HG03565 (cell line): Measurements from ENCODE around the gene SURF4.
A peak's percentile ranks its signal among the peaks of the same experiment; 100 is the strongest.

ENCODE experiments used
- ATAC-seq: cut with Tn5 transposase; IDR thresholded peaks from one replicate; pipeline ENCODE4 v1.9.1; 2021; ENCODE audit warnings: mild to moderate bottlenecking, moderate library complexity; ENCODE audit not compliant: unreplicated experiment

SURF4 gene

DNA sequence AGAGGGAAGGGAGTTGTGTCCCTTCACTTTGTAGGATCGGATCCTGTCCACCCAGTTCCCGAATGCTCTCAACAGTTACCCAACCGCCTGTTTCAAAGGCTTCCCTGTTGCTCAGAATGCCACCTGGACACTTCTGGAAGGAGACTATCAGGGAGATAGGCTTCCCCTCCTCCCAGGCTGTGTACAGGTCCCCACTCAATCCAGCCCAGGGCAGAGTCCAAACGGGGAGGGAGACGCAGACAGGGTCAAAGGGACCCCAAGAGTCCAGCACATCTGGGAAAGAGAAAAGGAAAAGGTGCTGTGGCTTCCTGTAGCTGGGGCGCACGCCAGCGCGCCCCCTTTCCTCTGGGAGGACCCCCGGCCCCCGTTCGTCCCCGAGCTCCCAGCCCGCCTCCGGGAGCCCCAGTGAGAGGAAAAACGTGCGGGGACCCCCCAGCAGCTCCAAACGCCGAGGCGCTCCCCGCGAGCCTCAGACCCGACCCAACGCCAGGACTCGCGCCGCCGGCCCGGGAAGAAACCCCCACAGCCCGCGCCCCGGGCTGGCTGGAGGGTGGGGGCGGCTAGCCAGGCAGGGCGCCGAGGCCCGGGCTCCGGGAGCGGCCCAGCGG is 640 bp downstream of the SURF4 start:
- peak; percentile 5 for ATAC-seq

GRCh38 chr9:133374612-133375115 is 1.2 kb downstream of the SURF4 start:
- ATAC-seq, result no peak

GRCh38 chr9:133372144-133372543 is 3.7 kb downstream of the SURF4 start:
- ATAC-seq, result no peak

DNA sequence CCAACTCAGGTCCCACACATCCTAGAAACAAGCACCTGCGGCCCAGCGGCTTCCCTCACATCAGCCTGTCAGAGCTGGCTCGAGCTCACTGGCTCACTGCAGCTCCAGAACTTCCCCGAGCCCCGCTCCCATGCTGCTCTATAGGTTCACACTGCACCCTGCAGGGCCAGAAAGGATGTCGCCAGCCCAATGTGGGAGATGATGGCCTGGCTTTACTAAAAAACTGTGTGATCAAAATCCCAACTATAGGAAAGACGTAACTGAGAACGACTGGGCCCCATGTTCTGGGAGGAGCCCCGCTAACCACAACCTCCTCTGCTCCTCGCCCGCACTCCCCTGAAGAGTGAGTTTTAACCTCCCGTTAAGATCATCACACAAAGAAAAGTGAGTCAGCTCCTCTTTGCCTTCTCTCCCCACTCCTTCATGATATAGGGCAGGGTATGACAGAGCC is 4.6 kb downstream of the SURF4 start:
- ATAC-seq, result no peak

- ATAC-seq, result no peak
Observed at GRCh38 chr9:133370685-133371084, 5.2 kb downstream of the SURF4 start.

DNA sequence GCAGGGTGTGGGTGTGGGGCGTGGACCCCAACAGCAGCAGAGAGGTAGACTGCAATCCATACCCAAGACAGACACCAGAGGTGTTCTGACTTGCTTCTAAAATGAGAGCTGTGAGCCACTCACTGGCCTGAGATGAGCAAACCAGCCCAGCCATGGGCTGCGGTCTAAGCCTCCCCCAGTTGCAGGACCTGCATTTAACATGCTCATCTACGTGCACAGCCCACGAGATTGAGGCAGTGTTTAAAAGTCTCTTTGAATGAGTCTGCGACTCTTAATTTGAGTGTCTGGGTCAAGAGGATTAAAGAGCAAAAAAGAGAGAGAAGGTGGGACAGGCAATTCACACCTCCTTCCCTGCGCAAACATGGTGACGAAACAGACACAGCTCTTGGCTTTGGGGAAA is 5.9 kb downstream of the SURF4 start:
- ATAC-seq, result no peak

DNA sequence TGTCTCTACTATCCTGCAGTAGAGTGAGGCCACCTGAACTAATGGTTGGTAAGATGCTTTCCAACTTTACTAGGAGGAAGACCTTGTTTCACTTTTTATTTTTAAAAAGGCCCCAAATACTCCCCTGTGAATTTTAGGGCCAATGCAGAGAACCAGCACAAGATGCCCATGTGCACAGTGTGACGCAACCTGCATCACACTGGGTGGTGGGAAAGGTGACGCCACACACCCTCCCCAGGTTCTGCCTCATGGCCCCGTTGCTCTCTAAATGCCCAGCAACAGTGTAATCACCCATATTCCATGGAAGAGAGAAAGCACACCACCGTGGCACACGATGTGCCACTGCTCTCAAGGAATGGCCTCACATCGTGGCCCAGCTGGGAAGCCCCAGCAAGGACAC is 6.4 kb downstream of the SURF4 start:
- ATAC-seq, result no peak

- no peak for ATAC-seq
Observed at GRCh38 chr9:133368249-133368881, 7.5 kb downstream of the SURF4 start.

DNA sequence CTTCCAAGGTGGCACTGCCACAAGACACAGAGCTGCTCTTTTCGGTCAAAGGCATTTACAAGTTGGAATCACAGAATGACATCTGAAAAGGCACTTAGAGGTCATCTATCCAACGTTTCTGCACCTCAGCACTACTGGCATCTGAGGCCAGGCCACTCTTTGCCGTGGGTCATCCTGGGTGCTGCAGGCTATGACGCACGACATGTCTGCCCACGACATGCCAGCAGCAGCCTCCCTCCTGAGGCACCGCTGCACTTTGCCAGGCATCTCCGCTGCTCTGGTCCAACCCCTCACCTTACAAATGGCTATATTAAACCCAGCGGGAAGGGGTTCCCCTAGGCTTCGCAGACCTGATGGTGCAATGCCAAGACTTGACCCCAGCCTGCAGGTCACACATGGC is 8.1 kb downstream of the SURF4 start:
- no peak for ATAC-seq

GRCh38 chr9:133367221-133367620 is 8.6 kb downstream of the SURF4 start:
- ATAC-seq, result no peak

GRCh38 chr9:133366435-133366834 is 9.4 kb downstream of the SURF4 start:
- no peak for ATAC-seq

- ATAC-seq, result no peak
Observed at GRCh38 chr9:133362359-133363044, 13.4 kb downstream of the SURF4 start.

DNA sequence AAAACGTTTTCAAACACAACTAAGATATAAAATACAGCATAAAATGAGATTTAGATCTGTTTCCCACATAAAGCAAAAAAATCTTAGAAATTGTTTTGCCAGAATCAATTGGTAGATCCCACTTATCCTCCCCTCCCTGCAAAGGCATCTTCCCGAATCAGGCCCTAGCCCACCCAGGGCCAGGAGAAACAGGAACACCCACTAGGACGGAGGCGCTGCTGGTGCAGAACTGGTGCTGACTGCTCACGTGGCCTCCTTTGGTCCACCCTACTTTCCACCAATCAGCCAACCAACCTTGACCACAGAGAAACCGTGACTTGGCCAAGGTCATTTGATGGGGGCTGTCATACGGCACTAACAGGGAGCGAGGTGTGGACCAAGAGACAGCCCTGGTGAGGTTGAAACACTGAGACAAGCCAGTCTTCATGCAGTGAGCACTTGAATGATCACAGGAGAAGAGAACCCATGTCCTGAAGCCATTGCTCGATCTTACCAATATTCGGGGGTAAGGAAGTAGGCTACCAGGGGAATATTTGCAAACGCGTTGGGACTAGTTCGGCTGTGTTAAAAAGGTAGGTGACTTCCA is 14.3 kb downstream of the SURF4 start:
- no peak for ATAC-seq

DNA sequence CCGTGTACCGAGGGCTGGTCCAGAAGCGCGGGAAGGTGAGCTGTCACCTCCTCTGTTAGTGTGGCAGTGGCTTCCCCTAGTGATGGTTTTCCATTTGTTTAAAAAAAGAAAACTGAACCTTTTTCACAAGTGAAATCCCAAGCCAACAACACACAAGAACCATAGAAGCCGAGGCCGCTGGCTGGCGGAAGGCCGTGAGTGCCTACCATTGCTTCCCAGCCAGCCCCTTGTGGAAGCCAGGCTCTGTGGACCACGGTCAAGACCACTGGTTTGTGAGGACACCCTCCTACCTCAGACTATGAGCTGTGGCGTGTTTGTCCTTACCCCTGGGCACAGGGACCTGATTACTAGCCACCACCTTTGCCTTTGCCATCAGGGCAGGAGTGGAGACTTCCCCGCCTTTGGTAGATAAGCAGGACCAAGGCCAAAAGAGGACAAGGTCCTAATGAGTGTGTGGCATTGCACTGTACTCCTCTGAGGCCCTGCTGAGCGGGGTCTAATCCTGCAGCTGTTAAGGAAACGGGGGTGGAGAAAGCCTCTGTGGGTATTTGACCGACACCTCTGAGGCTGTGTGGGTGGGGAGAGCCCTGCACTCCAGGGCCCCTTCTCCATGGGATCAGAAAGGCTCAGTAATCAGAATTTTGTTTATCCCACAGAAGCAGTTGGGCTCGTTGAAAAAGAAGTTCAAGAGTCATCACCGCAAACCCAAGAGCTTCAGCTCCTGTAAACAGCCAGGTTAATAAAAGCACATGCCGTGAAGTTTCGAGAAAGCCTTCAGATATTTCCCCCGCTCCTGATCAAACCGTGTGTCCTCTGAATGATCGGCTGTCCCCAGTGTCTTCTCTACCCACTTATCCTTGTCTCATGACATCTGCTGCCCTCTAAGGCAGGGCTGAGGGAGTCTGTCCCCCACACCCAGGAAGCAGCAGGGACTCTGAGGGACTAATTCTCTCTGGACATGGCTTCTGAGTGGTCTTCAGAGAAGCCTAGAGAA is 15.2 kb downstream of the SURF4 start:
- ATAC-seq, result no peak

DNA sequence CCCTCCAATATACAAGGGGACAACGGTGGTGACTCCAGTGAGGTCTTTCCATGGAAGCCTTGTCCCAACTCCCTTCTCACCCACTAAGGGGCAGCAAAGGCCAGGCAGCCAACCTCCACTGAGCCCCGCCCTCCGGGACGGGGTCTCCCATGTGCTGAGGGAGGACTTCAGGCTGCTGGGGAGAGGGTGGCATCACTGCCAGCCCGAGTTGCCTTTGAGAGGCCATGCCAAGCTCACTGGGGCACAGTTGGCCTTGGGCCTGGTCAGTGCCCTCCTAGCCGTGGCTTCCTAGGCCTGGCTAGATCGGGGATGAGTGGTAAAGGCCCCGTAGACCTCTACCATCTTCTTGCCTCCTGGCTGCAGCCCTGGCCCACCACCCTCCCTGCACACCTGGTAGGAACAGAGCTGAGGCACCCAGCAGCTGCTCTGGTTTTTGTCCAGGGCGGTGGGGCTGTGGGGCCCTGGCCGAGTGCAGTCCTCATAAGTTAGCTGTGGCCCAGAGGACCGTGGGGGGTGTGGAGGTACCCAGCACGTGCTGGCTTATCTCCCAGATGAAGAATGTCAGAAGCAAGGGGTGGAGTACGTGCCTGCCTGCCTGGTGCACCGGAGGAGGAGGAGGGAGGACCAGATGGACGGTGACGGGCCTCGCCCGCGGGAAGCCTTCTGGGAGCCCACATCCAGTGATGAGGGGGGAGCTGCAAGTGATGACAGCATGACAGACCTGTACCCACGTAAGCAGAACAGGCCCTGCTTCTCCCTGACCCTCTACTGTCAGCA is 16.3 kb downstream of the SURF4 start:
- ATAC-seq, result no peak

- no peak for ATAC-seq
Observed at GRCh38 chr9:133357656-133358055, 18.2 kb downstream of the SURF4 start.

GRCh38 chr9:133356391-133357091 is 19.3 kb downstream of the SURF4 start, which contains the start of the genes SURF1 and SURF2:
Gene SURF1, minus strand, starts transcription at chr9:133356487. Its CDS starts 34 bp downstream, at chr9:133356453.
Gene SURF2, plus strand, starts transcription at chr9:133356550. Its CDS starts 43 bp downstream, at chr9:133356593.
- ATAC-seq, result peak; percentile 42

DNA sequence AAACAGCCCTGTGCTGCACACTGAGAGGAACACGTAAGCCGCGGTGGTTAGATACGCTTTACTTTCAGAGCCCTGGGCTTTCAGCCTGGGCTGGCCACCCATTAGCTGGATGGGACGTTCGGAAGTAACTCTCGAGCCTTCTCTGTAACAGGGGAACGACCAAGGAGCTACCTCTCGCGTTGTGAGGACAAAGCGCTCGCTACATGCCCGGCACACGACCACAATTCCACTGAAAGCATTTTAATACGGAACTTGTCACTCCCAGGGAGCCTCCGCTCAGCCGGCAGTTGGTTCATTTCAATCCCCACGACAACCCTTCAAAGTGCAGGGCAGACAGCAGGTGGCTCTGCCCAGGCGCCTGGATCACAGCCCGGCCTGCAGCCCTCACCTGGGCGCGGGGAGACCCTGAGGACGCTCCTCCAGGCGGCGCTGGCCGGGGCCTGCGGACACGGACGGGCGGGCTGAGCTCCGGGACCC is 19.9 kb downstream of the SURF4 start:
- ATAC-seq, result peak; percentile 16

DNA sequence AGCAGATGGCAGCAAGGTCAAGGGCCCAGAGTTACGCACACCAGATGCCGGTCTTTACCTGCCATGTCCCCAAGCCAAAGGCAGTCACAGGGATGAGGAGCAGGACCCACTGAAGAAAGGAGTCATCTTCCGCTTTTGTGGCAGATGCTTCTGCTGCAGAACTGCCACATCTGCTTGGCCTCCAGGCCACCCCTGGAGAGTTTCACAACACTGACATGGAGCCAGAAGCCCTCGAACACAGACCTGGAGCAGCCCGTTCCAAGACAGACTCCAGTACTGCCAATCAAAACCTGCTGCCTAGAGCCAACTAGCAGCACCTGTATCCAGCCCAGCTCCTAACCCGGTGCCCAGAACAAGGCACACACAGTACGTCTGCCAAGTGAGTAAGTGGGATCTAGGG is 21.1 kb downstream of the SURF4 start:
- ATAC-seq, result no peak
